ENCODE measurements around the gene UBASH3A.

GRCh38 chr21:42427809-42428419 lies 24.2 kb downstream of the UBASH3A start:
- no peak for TF ChIP-seq POLR2A (IDR thresholded peaks at IDR 0.05)
- TF ChIP-seq, protein P1, sequence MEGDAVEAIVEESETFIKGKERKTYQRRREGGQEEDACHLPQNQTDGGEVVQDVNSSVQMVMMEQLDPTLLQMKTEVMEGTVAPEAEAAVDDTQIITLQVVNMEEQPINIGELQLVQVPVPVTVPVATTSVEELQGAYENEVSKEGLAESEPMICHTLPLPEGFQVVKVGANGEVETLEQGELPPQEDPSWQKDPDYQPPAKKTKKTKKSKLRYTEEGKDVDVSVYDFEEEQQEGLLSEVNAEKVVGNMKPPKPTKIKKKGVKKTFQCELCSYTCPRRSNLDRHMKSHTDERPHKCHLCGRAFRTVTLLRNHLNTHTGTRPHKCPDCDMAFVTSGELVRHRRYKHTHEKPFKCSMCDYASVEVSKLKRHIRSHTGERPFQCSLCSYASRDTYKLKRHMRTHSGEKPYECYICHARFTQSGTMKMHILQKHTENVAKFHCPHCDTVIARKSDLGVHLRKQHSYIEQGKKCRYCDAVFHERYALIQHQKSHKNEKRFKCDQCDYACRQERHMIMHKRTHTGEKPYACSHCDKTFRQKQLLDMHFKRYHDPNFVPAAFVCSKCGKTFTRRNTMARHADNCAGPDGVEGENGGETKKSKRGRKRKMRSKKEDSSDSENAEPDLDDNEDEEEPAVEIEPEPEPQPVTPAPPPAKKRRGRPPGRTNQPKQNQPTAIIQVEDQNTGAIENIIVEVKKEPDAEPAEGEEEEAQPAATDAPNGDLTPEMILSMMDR (IDR thresholded peaks at IDR 0.05) = no peak
